Gastrocnemius medialis (tissue), 4 donors: ENCODE measurements around the gene RSPH9.

ENCODE experiments used
- POLR2A ChIP-seq, 2 donors: fragments of 450-650 bp; IDR thresholded peaks; one replicate each; pipeline ENCODE4 v1.6.1; 2017; ENCODE audit warnings: antibody characterized with exemption in 2 of 2, mild to moderate bottlenecking in 2 of 2, moderate library complexity in 2 of 2
- TF ChIP-seq, protein P1 (sequence below), 5 experiments: fragments of 450-650 bp in 3 of 5; fragments of 200-600 bp in 2 of 5; sonication (generic) in 2 of 5; IDR thresholded peaks in 4 of 5; conservative IDR thresholded peaks in 1 of 5; 1 replicate in 4 of 5; 2 replicates in 1 of 5; pipeline ENCODE4 v1.5.1; 2016 to 2019; ENCODE audit warnings: antibody characterized with exemption in 5 of 5, mild to moderate bottlenecking in 3 of 5, moderate library complexity in 3 of 5

DNA sequence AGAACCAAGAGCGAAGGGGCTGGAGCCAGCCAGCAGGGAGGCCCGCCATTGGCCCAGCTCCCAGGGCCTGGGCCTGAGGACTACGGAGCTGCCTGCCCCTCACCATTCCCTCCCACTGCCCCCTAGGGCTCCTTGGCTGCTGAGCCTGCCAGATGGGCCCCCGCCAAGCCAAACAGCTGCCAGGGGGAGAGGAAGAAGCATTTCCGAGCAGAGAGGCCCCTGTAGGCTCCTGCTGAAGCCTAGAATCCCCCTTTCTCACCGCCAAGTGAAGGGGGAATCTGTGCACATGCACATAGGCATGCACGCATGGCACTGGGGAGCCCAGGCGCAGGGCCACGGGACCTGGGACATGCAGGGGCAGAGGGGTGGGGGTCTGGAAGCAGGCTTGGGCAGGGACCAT lies 71.3 kb downstream of the RSPH9 start:
- TF ChIP-seq, protein P1, sequence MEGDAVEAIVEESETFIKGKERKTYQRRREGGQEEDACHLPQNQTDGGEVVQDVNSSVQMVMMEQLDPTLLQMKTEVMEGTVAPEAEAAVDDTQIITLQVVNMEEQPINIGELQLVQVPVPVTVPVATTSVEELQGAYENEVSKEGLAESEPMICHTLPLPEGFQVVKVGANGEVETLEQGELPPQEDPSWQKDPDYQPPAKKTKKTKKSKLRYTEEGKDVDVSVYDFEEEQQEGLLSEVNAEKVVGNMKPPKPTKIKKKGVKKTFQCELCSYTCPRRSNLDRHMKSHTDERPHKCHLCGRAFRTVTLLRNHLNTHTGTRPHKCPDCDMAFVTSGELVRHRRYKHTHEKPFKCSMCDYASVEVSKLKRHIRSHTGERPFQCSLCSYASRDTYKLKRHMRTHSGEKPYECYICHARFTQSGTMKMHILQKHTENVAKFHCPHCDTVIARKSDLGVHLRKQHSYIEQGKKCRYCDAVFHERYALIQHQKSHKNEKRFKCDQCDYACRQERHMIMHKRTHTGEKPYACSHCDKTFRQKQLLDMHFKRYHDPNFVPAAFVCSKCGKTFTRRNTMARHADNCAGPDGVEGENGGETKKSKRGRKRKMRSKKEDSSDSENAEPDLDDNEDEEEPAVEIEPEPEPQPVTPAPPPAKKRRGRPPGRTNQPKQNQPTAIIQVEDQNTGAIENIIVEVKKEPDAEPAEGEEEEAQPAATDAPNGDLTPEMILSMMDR (IDR thresholded peaks at IDR 0.05 in 4 of 5, conservative IDR thresholded peaks at IDR 0.05 in 1 of 5) = no peak
- no peak for TF ChIP-seq POLR2A (IDR thresholded peaks at IDR 0.05)
